ENCODE measurements around the gene XIST. TPM values are rescaled to one million over a fixed set of nuclear protein-coding genes. Genes with fewer than 3 reads are reported as not detected.

The XIST gene
- total and polyA plus RNA-seq, 4 donors: 0.93 to 225 (median 65.0) TPM; not detected in 1

DNA sequence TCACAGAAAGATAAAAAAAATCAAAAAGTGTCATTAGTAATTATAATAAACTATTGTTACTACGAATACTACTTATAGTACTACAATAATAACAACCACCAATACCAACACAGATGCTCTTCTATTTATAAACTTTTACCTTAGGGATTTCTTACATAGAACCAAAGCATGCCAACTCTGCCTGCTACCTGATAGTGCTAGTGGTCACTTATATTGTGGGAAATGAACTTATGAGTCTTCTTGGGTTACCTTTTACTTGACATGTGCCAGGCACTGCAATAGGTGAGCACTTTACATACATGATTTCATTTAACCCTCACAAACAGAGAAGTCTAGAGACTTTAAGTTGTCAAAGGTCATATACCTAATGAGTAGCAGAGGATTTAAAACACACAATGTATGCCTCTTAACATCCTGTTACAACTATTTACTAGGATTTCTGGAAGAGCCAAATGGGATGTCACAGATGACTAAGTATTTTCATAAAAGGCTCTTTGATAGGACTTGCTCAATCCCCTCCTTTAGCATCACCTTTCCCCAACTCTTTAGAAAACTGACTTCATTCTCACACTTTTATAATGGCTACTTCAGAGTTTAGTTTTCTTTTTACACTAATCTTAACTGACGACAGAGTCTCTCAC, 24.3 kb downstream of the XIST start:
- WGBS: 74% methylated on average over 2 of the region's 2 CpGs
- no peak for DNase-seq (ENCODE audit: low spot score)
- no peak overlapping the region for H3K4me3 ChIP-seq (ENCODE audit: low read depth in 1 of 3, low read length in 3 of 3)
- H3K27me3 ChIP-seq (ENCODE audit: control insufficient read depth in 4 of 4, insufficient read depth in 4 of 4, low read length in 3 of 4): no peaks in the 10 kb centered on the region
- H3K27ac ChIP-seq (ENCODE audit: low read depth in 1 of 2, low read length in 2 of 2): no peak overlapping the region
- peaks cover 0 to 51% (median 21%) of the 10 kb centered on the region in 4 donors for H3K36me3 ChIP-seq (ENCODE audit: control insufficient read depth in 4 of 4, insufficient read depth in 3 of 4, low read depth in 1 of 4, low read length in 3 of 4)
- H3K9me3 ChIP-seq (ENCODE audit: control insufficient read depth in 4 of 4, low read length in 3 of 4): no peaks in the 10 kb centered on the region
- no peak for TF ChIP-seq NR2F2 (IDR thresholded peaks at IDR 0.05)
- no peak for TF ChIP-seq RXRA (IDR thresholded peaks at IDR 0.05)
- no peak for TF ChIP-seq MAX (IDR thresholded peaks at IDR 0.05)
- TF ChIP-seq ZBTB33 (IDR thresholded peaks at IDR 0.05): no peak
- TF ChIP-seq ATF3 (IDR thresholded peaks at IDR 0.05): no peak
- H3K9ac ChIP-seq (ENCODE audit: low read depth in 1 of 2, low read length in 2 of 2): no peak overlapping the region
- no peaks in the 10 kb centered on the region for H3K4me1 ChIP-seq (ENCODE audit: control insufficient read depth in 4 of 4, insufficient read depth in 4 of 4, low read length in 3 of 4)

- H3K36me3 ChIP-seq (ENCODE audit: control insufficient read depth in 4 of 4, insufficient read depth in 3 of 4, low read depth in 1 of 4, low read length in 3 of 4): peaks cover 0 to 51% (median 21%) of the 10 kb centered on the region in 4 donors
- no peaks in the 10 kb centered on the region for H3K9me3 ChIP-seq (ENCODE audit: control insufficient read depth in 4 of 4, low read length in 3 of 4)
- no peak for TF ChIP-seq MAX (IDR thresholded peaks at IDR 0.05)
- TF ChIP-seq JUND (IDR thresholded peaks at IDR 0.05): no peak
- TF ChIP-seq HNF4G (IDR thresholded peaks at IDR 0.05): no peak
- TF ChIP-seq FOXA2 (IDR thresholded peaks at IDR 0.05): no peak
- no peak for TF ChIP-seq FOXA1 (IDR thresholded peaks at IDR 0.05)
- TF ChIP-seq YY1 (IDR thresholded peaks at IDR 0.05): no peak
- no peak for TF ChIP-seq ZBTB33 (IDR thresholded peaks at IDR 0.05)
- TF ChIP-seq HNF4A (conservative IDR thresholded peaks at IDR 0.05): no peak
- TF ChIP-seq SP1 (IDR thresholded peaks at IDR 0.05): no peak
- no peak for TF ChIP-seq NR2F2 (IDR thresholded peaks at IDR 0.05)
- TF ChIP-seq EGR1 (IDR thresholded peaks at IDR 0.05; ENCODE audit: low read depth in 2 of 2): no peak
- H3K27me3 ChIP-seq (ENCODE audit: control insufficient read depth in 4 of 4, insufficient read depth in 4 of 4, low read length in 3 of 4): no peaks in the 10 kb centered on the region
- H3K4me3 ChIP-seq (ENCODE audit: low read depth in 1 of 3, low read length in 3 of 3): no peak overlapping the region
- H3K9ac ChIP-seq (ENCODE audit: low read depth in 1 of 2, low read length in 2 of 2): no peak overlapping the region
- H3K4me1 ChIP-seq (ENCODE audit: control insufficient read depth in 4 of 4, insufficient read depth in 4 of 4, low read length in 3 of 4): no peaks in the 10 kb centered on the region
- H3K27ac ChIP-seq (ENCODE audit: low read depth in 1 of 2, low read length in 2 of 2): no peak overlapping the region
- DNase-seq (ENCODE audit: low spot score): no peak
- 76% methylated on average over 4 of the region's 4 CpGs for WGBS
Observed at GRCh38 chrX:73827406-73827805, 25.1 kb downstream of the XIST start.

DNA sequence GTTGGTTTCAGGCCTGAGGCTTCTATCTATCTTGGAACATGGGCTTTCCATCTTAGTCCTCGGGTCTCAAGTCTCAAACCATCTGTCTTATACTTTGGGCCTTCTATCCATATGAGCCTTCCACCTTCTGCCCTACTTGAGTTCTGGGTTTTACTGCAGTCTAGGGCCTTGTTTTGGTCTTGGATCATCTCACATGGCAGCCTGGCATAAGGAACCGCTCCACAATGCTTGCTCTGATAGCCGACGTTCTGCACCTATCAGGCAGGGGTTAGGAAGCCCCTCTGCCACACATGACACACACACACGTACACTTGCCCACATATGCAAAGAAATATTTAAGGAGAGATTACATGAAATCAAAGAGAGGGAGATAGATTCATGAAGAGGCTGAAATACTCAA, 25.5 kb downstream of the XIST start:
- no peak overlapping the region for H3K4me3 ChIP-seq (ENCODE audit: low read depth in 1 of 3, low read length in 3 of 3)
- H3K9ac ChIP-seq (ENCODE audit: low read depth in 1 of 2, low read length in 2 of 2): no peak overlapping the region
- no peak for DNase-seq (ENCODE audit: low spot score)
- no peaks in the 10 kb centered on the region for H3K9me3 ChIP-seq (ENCODE audit: control insufficient read depth in 4 of 4, low read length in 3 of 4)
- no peak for TF ChIP-seq HNF4G (IDR thresholded peaks at IDR 0.05)
- H3K4me1 ChIP-seq (ENCODE audit: control insufficient read depth in 4 of 4, insufficient read depth in 4 of 4, low read length in 3 of 4): no peaks in the 10 kb centered on the region
- H3K27me3 ChIP-seq (ENCODE audit: control insufficient read depth in 4 of 4, insufficient read depth in 4 of 4, low read length in 3 of 4): no peaks in the 10 kb centered on the region
- H3K36me3 ChIP-seq (ENCODE audit: control insufficient read depth in 4 of 4, insufficient read depth in 3 of 4, low read depth in 1 of 4, low read length in 3 of 4): peaks cover 0 to 55% (median 22%) of the 10 kb centered on the region in 4 donors
- H3K27ac ChIP-seq (ENCODE audit: low read depth in 1 of 2, low read length in 2 of 2): no peak overlapping the region
- 87% methylated on average over 5 of the region's 5 CpGs for WGBS
